WTC11 (cell line): ENCODE data around the gene EPN2. TPM values are rescaled to one million over a fixed set of nuclear protein-coding genes. Genes with fewer than 3 reads are reported as not detected.

Source experiments
- ATAC-seq: fragments of 200-7000 bp; cut with Tn5 transposase; 2 replicates; pipeline ENCODE4 v1.10.0; 2021; ENCODE audit warnings: mild to moderate bottlenecking, moderate library complexity
- CTCF ChIA-PET: fragments of 300-600 bp; sonication (Branson Sonifier 250); formaldehyde crosslinking; loops from one replicate; lab custom pipeline; 2021; ENCODE audit warnings: antibody characterized with exemption; lab: Charles Lee
- POLR2A ChIA-PET: fragments of 350-600 bp; sonication (Branson Sonifier 250); formaldehyde crosslinking; loops from one replicate; lab custom pipeline; 2021; ENCODE audit warnings: antibody characterized with exemption; lab: Charles Lee
- DNase-seq: peaks from one replicate; pipeline ENCODE4 v3.0.0; 2021; ENCODE audit warnings: low spot score
- H3K27ac Mint-ChIP-seq: 2 replicates; pipeline ENCODE4 v1.8.0; 2021; ENCODE audit warnings: mixed read lengths
- H3K27me3 Mint-ChIP-seq: 2 replicates; pipeline ENCODE4 v1.8.0; 2021; ENCODE audit warnings: low read depth, mild to moderate bottlenecking, moderate library complexity, mixed read lengths
- H3K36me3 Mint-ChIP-seq: 2 replicates; pipeline ENCODE4 v1.8.0; 2021; ENCODE audit warnings: mixed read lengths
- H3K4me1 Mint-ChIP-seq: 2 replicates; pipeline ENCODE4 v1.8.0; 2022; ENCODE audit warnings: mixed read lengths
- H3K4me3 Mint-ChIP-seq: 2 replicates; pipeline ENCODE4 v1.8.0; 2021; ENCODE audit warnings: mild to moderate bottlenecking, moderate library complexity, mixed read lengths
- H3K9me3 Mint-ChIP-seq: 2 replicates; pipeline ENCODE4 v1.8.0; 2021; ENCODE audit warnings: mixed read lengths
- ATF2 ChIP-seq: sonication (generic); formaldehyde crosslinking; IDR thresholded peaks from 2 replicates; pipeline ENCODE4 v1.8.1; 2022; ENCODE audit warnings: low read depth, missing genetic modification reagents, borderline replicate concordance
- CTCF ChIP-seq: fragments of 200-600 bp; IDR thresholded peaks from 2 replicates; pipeline ENCODE4 v1.8.0; 2022; ENCODE audit warnings: antibody characterized with exemption
- FOXK1 ChIP-seq: sonication (generic); formaldehyde crosslinking; IDR thresholded peaks from 2 replicates; pipeline ENCODE4 v1.8.0; 2022; ENCODE audit warnings: mild to moderate bottlenecking, moderate library complexity, missing genetic modification reagents
- FOXP1 ChIP-seq: sonication (generic); formaldehyde crosslinking; IDR thresholded peaks from 2 replicates; pipeline ENCODE4 v1.8.0; 2022; ENCODE audit warnings: missing genetic modification reagents, mild to moderate bottlenecking, moderate library complexity, borderline replicate concordance
- GRHL2 ChIP-seq: fragments of 250-450 bp; sonication (Bioruptor Pico); IDR thresholded peaks from 2 replicates; pipeline ENCODE4 v1.8.0; 2022; ENCODE audit warnings: mild to moderate bottlenecking, moderate library complexity; ENCODE audit not compliant: insufficient replicate concordance, severe bottlenecking
- JAZF1 ChIP-seq: fragments of 250-450 bp; sonication (Bioruptor Pico); IDR thresholded peaks from 2 replicates; pipeline ENCODE4 v1.9.0; 2021; ENCODE audit warnings: moderate library complexity, mild to moderate bottlenecking, inconsistent platforms
- MXD4 ChIP-seq: fragments of 250-450 bp; sonication (Bioruptor Pico); IDR thresholded peaks from 2 replicates; pipeline ENCODE4 v1.8.0; 2021; ENCODE audit warnings: mild to moderate bottlenecking, moderate library complexity, borderline replicate concordance
- NFE2L1 ChIP-seq: sonication (generic); formaldehyde crosslinking; IDR thresholded peaks from 2 replicates; pipeline ENCODE4 v1.8.1; 2023; ENCODE audit warnings: missing genetic modification reagents
- OVOL2 ChIP-seq: fragments of 250-450 bp; sonication (Bioruptor Pico); IDR thresholded peaks from 2 replicates; pipeline ENCODE4 v1.9.0; 2021; ENCODE audit warnings: mild to moderate bottlenecking, borderline replicate concordance
- STAT6 ChIP-seq: sonication (generic); formaldehyde crosslinking; conservative IDR thresholded peaks from 2 replicates; pipeline ENCODE4 v1.8.1; 2023; ENCODE audit warnings: mild to moderate bottlenecking, low read depth, missing genetic modification reagents, moderate library complexity
- TEAD1 ChIP-seq: sonication (generic); formaldehyde crosslinking; IDR thresholded peaks from 2 replicates; pipeline ENCODE4 v1.8.0; 2022; ENCODE audit warnings: mild to moderate bottlenecking, missing genetic modification reagents
- TEAD4 ChIP-seq: sonication (generic); formaldehyde crosslinking; IDR thresholded peaks from 2 replicates; pipeline ENCODE4 v1.8.0; 2022; ENCODE audit warnings: mild to moderate bottlenecking, missing genetic modification reagents
- USF1 ChIP-seq: sonication (generic); formaldehyde crosslinking; IDR thresholded peaks from 2 replicates; pipeline ENCODE4 v1.8.0; 2022; ENCODE audit warnings: mild to moderate bottlenecking, missing genetic modification reagents
- ZMAT4 ChIP-seq: fragments of 250-450 bp; sonication (Bioruptor Pico); IDR thresholded peaks from 2 replicates; pipeline ENCODE4 v1.9.0; 2021; ENCODE audit warnings: mild to moderate bottlenecking
- ZNF219 ChIP-seq: sonication (generic); formaldehyde crosslinking; IDR thresholded peaks from 2 replicates; pipeline ENCODE4 v1.8.0; 2023; ENCODE audit warnings: missing genetic modification reagents, mild to moderate bottlenecking, borderline replicate concordance
- ZNF263 ChIP-seq: sonication (generic); formaldehyde crosslinking; IDR thresholded peaks from 2 replicates; pipeline ENCODE4 v1.8.1; 2022; ENCODE audit warnings: low read depth, mild to moderate bottlenecking, moderate library complexity, missing genetic modification reagents
- ZNF416 ChIP-seq: fragments of 250-450 bp; sonication (Bioruptor Pico); IDR thresholded peaks from 2 replicates; pipeline ENCODE4 v1.9.0; 2021; ENCODE audit warnings: mild to moderate bottlenecking, inconsistent platforms
- ZSCAN18 ChIP-seq: fragments of 250-450 bp; sonication (Bioruptor Pico); IDR thresholded peaks from 2 replicates; pipeline ENCODE4 v2.1.2; 2022; ENCODE audit warnings: mild to moderate bottlenecking, moderate library complexity
- total RNA-seq: library from RNA; stranded (reverse); gene quantifications from 3 replicates; pipeline ENCODE4 v1.2.3, GENCODE V29; 2021

Gene EPN2
- total RNA-seq, 1 experiment from 2014 or later = 48.8 TPM

- ChIA-PET CTCF (interaction anchor here (2.0 kb wide), 1 partner anchor 17 kb away, joined by 7 read pairs; no protein-coding TSS in a partner anchor), POLR2A (no interaction called here)
- no peak for TF ChIP-seq OVOL2 (CRISPR knock-in tag)
- no peak for TF ChIP-seq TEAD1 (CRISPR knock-in tag)
- no peak for TF ChIP-seq ZNF416 (CRISPR knock-in tag)
- TF ChIP-seq ATF2 = no peak
- no peak for TF ChIP-seq USF1
- TF ChIP-seq GRHL2 (CRISPR knock-in tag) = no peak
- TF ChIP-seq ZNF219 (CRISPR knock-in tag) = no peak
- no peak for TF ChIP-seq MXD4 (CRISPR knock-in tag)
- no peak for TF ChIP-seq TEAD4 (CRISPR knock-in tag)
- TF ChIP-seq ZMAT4 (CRISPR knock-in tag) = no peak
- Mint-ChIP-seq H3K4me1 (peaks cover 5% of the 10 kb centered on the region), H3K4me3 (no peak overlapping the region), H3K27ac (no peak overlapping the region), H3K27me3 (no peaks in the 10 kb centered on the region; the same call in 1 of the 2 replicates), H3K9me3 (no peaks in the 10 kb centered on the region), H3K36me3 (peaks cover under 1% of the 10 kb centered on the region; the same call in 1 of the 2 replicates)
- no peak for DNase-seq
- ATAC-seq = no peak
Measured at GRCh38 chr17:19304751-19305150, 67.6 kb downstream of the EPN2 start.

GRCh38 chr17:19305256-19305655 lies 68.1 kb downstream of the EPN2 start:
- H3K27ac Mint-ChIP-seq = no peak overlapping the region

GRCh38 chr17:19305761-19306159 lies 68.6 kb downstream of the EPN2 start:
- ATAC-seq (no peak), DNase-seq (no peak)
- Mint-ChIP-seq H3K4me3 (no peak overlapping the region), H3K36me3 (peaks cover 5% of the 10 kb centered on the region; the same call in 1 of the 2 replicates), H3K27ac (no peak overlapping the region), H3K27me3 (no peaks in the 10 kb centered on the region; the same call in 1 of the 2 replicates), H3K4me1 (peaks cover 8% of the 10 kb centered on the region), H3K9me3 (no peaks in the 10 kb centered on the region)
- CTCF ChIA-PET = interaction anchor here (1.1 to 1.5 kb wide), 2 partner anchors 16 to 32 kb away, joined by 5 to 6 read pairs; no protein-coding TSS in a partner anchor
- POLR2A ChIA-PET = no interaction called here
- TF ChIP-seq NFE2L1 (CRISPR knock-in tag) = no peak
- no peak for TF ChIP-seq ZSCAN18 (CRISPR knock-in tag)
- TF ChIP-seq CTCF = no peak
- TF ChIP-seq FOXP1 (CRISPR knock-in tag) = no peak
- no peak for TF ChIP-seq STAT6 (CRISPR knock-in tag)
- no peak for TF ChIP-seq ZNF263
- TF ChIP-seq JAZF1 (CRISPR knock-in tag) = no peak
- no peak for TF ChIP-seq FOXK1 (CRISPR knock-in tag)

More at GRCh38 chr17:19305256-19305655, 68.1 kb downstream of the EPN2 start:
- DNase-seq = no peak
- H3K4me1 Mint-ChIP-seq = peaks cover 8% of the 10 kb centered on the region
- ChIA-PET POLR2A (no interaction called here), CTCF (interaction anchor here (1.1 to 1.5 kb wide), 2 partner anchors 17 to 33 kb away, joined by 5 to 6 read pairs; no protein-coding TSS in a partner anchor)
- H3K27me3 Mint-ChIP-seq = no peaks in the 10 kb centered on the region; the same call in 1 of the 2 replicates
- H3K4me3 Mint-ChIP-seq = no peak overlapping the region
- TF ChIP-seq CTCF = no peak
- H3K9me3 Mint-ChIP-seq = no peaks in the 10 kb centered on the region
- no peak for ATAC-seq
- H3K36me3 Mint-ChIP-seq = peaks cover 5% of the 10 kb centered on the region; the same call in 1 of the 2 replicates
